GM12874 (cell line): ENCODE data around the gene SYNDIG1L.

Experiments
- TF ChIP-seq, protein P1 (sequence below): IDR thresholded peaks from 2 replicates; pipeline ENCODE4 v1.5.1; 2011; ENCODE audit warnings: low read depth, mild to moderate bottlenecking, control low read depth, low read length, moderate library complexity; ENCODE audit not compliant: insufficient read depth

The SYNDIG1L gene

DNA sequence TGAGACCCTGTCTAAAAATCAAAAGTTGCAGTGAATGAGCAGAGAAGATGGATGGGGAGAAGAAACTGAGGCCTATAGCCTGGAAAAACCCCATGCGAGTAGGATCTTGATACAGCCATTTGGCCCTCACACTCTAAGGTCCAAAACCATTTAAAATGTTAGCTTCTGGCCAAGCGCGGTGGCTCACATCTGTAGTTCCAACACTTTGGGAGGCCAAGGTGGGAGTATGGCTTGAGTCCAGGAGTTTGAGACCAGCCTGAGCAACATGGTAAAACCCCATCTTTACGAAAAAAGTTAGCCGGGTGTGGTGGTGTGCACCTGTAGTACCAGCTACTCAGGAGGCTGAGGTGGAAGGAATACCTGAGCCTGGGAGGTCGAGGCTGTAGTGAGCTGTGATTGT is 58.0 kb downstream of the SYNDIG1L start:
- TF ChIP-seq, protein P1, sequence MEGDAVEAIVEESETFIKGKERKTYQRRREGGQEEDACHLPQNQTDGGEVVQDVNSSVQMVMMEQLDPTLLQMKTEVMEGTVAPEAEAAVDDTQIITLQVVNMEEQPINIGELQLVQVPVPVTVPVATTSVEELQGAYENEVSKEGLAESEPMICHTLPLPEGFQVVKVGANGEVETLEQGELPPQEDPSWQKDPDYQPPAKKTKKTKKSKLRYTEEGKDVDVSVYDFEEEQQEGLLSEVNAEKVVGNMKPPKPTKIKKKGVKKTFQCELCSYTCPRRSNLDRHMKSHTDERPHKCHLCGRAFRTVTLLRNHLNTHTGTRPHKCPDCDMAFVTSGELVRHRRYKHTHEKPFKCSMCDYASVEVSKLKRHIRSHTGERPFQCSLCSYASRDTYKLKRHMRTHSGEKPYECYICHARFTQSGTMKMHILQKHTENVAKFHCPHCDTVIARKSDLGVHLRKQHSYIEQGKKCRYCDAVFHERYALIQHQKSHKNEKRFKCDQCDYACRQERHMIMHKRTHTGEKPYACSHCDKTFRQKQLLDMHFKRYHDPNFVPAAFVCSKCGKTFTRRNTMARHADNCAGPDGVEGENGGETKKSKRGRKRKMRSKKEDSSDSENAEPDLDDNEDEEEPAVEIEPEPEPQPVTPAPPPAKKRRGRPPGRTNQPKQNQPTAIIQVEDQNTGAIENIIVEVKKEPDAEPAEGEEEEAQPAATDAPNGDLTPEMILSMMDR: no peak

DNA sequence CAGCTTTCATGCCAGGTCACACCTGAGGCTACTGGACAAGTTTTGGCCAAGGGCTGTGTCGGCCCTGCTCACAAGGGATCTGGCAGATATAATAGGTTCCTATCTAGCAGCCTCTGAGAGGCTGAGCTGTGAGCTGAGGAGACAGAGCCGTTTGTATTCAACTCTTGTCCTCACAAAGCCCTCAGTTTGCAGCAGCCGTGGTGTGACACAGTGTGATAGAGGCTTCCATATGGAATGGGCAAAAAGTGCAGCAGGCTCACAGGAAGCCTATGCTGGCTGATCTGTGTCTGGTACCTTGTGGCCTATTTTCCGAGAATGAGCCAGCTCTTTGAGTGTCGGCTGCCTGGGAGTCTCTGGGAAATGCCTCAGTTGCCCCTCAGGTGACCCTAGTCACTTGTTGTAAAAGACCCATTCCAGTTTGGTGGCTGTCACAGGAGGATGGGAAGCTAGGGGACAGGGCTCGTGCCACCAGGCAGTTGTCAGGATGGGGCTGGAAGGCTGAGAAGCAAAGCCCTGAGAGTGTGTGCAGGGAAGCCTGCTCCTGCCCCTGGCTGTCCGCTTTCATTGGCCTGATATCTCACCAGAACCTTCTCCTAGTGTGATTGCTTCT is 61.6 kb downstream of the SYNDIG1L start:
- TF ChIP-seq, protein P1: no peak

DNA sequence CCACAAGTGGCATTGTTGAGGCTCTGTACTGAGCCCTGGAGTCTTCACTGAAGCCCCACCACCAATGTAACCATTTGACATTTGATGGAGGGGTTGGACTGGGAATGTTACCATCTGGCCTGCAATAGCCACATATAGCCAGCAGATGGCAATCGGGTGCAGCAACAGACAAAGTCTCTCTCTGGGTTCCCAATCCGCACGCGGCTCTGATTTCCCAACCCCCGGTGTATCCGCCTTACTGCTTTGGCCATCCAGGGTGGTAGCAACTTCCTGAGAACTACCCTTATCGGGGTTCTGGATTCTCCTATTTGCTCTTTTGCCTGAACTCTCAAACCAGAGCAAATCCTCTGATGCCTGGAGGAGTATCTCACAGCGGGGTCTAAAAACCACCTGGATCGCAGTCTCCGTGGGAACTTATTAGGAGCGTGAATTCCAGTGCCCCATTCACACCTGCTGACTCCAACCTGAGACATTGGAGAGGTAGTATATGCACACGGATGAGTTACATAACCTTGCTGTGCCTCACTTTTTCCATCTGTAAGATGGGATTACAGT is 63.6 kb downstream of the SYNDIG1L start:
- TF ChIP-seq, protein P1: peak; percentile 94

DNA sequence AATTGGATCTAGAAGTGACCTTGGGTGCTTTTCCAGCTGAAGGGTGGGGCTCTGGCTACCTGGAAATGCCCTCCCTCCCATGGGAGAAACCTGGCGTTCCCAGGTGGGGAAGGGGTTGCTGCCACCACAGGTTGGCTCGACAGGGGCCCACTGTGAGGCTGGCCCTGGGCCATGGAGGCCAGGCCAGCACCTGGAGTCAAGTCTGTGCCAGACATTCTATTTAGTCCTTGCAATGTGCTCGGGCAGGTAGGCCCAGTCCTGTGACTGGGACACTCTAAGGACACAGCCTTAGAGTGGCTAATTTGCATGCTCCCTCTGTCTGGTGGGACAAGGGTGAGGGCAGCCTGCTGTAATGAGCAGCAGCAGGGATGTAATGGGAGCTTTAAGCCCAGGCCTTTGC is 65.8 kb downstream of the SYNDIG1L start:
- TF ChIP-seq, protein P1: no peak

DNA sequence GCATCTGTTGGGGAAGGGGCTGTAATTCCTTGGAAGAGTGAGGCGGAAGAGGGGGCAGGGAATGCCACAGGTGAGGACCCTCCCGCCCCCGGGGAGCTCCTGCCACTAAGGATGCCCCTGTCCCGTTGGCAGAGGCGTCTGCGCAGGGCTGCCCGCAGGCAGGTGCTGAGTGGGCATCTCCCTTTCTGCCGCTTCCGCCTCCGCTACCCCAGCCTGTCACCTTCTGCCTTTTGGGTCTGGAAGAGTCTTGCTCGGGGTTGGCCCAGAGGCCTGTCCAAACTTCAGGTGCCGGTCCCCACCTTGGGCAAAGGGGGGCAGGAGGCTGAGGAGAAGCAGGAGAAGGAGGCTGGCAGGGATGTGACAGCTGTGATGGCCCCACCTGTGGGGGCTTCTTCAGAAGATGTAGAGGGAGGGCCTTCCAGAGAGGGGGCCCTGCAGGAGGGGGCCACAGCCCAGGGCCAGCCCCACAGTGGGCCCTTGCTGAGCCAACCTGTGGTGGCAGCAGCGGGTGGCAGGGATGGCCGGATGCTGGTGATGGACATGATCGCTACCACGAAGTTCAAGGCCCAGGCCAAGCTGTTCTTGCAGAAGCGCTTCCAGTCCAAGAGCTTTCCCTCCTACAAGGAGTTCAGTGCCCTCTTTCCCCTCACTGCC is 67.7 kb downstream of the SYNDIG1L start:
- TF ChIP-seq, protein P1: no peak

DNA sequence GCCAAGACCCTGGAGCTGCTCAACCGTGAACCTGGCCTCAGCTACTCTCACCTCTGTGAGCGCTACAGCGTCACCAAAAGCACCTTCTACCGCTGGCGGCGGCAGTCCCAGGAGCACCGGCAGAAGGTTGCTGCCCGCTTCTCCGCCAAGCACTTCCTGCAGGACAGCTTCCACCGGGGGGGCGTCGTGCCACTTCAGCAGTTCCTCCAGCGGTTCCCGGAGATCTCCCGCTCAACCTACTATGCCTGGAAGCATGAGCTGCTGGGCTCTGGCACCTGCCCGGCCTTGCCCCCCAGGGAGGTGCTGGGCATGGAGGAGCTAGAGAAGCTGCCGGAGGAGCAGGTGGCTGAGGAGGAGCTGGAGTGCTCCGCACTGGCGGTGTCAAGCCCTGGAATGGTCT is 68.4 kb downstream of the SYNDIG1L start:
- TF ChIP-seq, protein P1: no peak

DNA sequence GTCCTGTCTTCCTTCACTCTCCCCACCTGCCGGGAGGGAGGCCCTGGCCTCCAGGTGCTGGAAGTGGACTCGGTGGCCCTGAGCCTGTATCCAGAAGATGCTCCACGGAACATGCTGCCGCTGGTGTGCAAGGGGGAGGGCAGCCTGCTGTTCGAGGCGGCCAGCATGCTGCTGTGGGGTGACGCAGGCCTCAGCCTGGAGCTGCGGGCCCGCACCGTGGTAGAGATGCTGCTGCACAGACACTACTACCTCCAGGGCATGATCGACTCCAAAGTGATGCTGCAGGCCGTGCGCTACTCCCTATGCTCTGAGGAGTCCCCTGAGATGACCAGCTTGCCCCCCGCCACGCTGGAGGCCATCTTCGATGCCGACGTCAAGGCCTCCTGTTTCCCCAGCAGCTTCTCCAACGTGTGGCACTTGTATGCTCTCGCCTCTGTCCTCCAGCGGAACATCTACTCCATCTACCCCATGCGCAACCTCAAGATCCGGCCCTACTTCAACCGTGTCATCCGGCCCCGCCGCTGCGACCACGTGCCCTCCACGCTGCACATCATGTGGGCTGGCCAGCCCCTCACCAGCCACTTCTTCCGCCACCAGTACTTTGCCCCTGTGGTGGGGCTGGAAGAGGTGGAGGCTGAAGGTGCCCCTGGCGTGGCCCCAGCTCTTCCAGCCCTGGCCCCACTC is 69.0 kb downstream of the SYNDIG1L start:
- TF ChIP-seq, protein P1: no peak
